NCI-H1417 treated with DMSO at 0.1 percent for 48 hours (cell line): ENCODE measurements around the gene WFDC1.
"Not testable (repeated sequence)": the region's sequence is repeated elsewhere in the genome, so short reads cannot be mapped to it uniquely, and the experiment has no call there.

Experiments
- DNase-seq: peaks from one replicate; lab custom pipeline; 2025; lab: John Stamatoyannopoulos, UW

The WFDC1 gene

DNA sequence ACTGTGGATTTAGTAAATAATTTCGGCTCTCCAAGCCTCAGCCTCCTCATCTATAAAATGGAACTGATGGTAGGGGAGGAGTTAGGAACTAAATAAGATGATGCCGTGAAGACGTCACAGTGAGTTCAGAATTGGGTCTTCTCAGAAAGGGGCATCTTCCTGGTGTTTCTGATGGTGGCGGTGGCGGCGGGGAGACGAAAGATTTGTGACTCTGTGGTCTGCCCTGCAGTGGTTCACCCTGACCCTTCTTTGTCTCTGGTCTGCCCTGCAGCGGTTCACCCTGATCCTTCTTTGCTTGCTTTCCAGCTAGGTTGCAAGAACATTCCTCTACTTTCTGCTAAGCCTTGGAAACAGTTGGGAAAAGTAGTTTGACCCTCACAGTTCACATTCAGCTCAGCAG, 34.3 kb downstream of the WFDC1 start:
- DNase-seq, result no peak

DNA sequence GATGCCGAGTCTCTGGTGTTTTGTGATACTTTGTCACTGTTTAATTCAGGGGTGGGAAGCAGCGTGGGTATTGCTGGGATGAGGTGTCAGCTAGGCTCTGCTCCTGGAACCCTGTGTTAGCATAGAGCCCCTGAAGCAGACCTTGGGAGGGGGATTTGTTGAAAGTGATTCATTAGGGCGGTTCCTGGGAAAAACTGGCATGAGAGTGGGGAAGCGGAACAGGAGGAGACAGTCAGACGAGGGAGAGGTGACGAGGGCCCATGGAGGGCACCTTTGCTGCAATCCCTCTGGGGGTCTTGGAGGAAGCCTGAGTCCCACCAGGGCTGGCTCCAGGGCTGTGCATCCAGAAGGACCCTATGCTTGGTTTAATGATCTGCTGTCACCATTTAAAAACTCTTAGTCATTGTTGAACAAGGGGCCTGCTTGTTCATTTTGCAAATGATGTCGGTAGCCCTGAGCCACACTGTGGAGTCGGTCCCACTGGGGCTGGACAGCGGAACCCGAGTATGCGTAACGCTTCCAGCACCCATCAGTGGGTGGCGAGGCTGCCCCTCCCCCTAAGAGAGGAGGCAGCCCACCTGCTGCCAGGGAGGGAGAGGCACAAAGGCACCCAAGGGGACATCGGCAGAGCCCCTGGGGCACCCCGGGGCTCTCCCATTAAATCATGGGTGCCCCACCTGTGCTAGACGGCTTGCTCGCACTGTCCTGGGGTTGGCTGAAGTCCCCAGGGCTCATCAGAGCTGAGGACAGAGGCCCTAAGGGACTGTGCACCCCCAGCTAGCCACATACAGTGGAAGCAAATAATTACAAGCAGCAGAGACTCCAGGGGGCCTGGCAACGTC, 35.4 kb downstream of the WFDC1 start:
- no peak for DNase-seq

DNA sequence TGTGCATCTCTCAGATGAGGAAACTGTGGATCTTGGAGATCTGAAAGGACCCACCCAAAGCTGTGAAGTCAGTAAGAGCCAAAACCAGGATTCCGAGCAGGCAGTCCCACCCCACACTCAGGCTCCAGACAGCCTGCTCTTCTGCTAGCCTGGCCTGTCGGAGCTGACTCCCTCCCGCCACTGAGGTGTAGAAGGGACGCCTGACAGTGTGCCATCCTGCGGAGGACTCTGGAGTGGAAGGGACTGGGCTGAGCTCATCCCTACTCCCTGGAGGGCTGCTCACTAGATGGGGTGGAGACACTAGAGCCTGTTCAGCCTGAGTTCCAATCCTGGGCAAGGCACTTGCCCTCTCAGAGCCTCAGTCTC, 36.0 kb downstream of the WFDC1 start:
- no peak for DNase-seq

DNA sequence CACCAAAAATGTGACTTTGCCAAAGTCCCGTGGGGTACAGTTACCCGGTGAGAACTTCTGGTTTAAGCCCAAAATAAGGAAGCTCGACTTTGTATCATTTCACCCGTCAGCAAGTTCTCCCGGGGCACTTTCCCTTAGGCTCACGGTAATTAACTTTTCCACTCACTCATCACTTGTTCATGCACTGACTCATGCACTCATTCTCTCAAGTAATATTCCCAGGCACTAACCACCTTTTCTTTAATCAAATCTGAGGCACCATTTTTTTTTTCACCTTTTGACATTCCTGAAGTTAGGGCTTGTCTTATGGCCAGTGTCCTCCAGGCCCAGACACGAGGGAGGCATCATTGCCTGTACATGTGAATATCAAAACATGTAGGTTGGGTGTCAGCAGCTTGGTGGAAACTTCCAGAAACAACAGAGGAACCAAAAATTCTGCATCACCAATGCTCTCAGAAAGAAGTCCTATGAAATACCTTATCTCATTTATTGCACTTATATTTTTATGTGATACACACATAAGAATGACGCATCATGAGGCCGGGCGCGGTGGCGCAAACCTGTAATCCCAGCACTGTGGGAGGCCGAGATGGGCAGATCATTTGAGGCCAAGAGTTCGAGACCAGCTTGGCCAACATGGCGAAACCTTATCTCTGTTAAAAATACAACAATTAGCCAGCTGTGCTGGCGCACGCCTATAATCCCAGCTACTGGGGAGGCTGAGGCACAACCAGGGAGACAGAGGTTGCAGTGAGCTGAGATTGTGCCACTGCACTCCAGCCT, 37.5 kb downstream of the WFDC1 start:
- DNase-seq, result no peak

DNA sequence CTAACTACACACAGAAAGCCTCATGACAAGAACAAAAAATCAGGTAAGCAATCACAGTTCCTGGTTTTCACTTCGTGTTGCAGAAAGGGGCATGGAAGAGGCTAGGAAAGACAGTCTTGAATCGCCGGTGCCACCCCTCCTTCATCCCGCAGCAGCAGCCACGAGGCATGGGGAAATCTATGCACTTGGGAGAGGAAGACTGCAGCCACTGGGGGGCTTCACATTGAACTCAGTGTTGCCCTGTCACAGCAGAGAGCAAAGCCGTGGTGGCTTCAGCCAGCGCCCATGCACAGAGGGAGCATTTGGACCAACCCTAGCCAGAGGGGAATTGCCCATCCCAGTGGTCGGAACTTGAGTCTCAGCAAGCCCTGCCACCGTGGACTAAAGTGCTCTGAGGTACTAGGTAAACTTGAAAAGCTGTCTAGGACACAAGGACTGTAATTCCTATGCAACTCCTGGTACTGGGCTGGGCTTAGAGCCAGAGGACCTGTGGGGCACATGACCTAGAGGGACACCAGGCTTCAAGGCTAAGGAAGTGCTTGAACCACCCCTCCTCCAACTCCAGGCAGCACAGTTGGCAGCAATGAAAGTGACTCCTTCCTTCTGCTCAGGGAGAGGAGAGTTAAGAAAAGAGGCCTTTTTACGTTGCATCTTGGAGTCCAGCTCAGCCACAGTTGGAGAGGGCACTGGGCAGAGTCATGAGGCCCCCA, 38.5 kb downstream of the WFDC1 start:
- DNase-seq, result no peak

DNA sequence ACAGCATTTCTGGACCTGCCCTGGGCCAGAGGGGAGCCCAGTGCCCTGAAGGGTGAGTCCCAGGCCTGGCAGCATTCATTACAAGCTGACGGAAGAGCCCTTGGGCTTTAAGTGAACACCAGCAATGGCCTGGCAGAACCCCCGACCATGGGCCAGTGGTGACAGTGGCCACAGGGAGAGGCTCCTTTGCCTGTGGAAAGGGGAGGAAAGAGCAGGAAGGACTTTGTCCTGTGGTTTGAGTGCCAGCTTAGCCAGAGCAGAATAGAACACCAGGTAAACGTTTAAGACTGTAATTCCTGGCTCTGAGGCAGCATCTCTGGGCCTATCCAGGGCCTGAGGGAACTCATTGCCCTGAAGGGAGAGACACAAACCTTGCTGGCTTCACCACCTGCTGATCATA, 39.4 kb downstream of the WFDC1 start:
- DNase-seq, result no peak

DNA sequence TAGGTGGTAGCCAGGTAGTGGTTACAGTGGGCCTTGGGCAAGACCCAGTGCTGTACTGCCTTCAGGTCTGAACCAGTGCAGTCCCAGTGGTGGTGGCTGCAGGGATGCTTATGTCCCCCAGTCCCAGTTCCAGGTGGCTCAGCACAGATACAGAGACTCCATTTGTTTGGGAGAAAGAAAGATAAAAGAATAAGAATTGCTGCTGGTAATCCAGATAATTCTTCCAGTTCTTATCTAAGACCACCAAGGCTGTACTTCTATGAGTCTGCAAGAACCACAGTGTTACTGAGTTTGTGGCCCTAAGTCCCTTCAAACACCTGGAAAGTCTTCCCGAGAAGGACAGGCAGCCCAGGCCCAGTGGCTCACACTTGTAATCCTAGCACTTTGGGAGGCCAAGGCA, 39.8 kb downstream of the WFDC1 start:
- no peak for DNase-seq

DNA sequence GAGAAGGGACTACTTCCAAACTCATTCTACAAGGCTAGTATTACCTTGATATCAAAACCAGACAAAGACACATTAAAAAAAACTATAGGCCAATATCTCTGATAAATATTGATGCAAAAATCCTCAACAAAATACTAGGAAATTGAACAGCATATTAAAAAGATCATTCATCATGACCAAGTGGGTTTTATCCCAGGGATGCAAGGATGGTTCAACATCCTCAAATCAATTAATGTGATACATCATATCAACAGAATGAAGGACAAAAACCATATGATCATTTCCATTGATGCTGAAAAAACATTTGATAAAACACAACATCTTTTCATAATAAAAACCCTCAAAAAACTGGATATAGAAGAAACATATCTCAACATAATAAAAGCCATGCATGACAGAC, 42.6 kb downstream of the WFDC1 start:
- not testable (repeated sequence) for DNase-seq

DNA sequence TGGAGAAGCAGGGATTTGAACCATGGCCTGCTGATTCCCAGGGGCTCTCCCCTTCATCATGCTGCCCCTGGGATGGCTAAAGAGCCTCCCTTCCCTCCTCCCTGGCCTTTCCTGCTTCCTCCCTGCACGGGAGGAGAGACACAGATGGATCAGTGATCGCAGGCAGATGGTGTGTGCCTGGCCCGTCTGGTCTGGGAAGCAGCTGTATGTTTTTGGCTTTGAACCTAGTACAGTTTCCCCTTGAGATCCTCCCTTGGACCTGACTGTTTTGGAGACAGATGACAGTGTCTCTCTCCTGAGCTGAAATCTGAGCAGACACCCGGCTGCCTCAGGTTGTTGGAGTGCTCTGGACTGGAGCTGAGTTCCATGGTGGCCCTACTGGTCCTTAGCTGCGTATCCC, 44.6 kb downstream of the WFDC1 start:
- DNase-seq, result no peak

DNA sequence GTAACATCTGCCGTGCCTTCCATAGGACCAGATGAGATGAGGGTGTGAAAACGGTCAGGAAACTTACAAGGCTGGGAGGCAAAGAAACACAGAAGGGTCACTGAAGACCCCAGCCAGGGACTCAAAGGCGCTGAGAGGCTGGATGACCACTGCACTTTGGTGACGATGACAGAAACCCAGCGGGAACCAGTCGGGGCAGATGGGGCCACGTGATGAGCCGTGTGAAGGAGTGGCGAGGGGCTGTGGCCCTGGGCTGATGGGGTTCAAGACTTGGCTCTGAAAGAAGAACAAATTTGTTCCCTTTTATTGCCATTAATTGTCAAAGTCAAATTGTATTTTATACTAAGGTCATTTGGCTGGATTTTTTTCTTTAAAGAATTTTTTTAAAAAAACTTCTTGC, 45.1 kb downstream of the WFDC1 start:
- no peak for DNase-seq

DNA sequence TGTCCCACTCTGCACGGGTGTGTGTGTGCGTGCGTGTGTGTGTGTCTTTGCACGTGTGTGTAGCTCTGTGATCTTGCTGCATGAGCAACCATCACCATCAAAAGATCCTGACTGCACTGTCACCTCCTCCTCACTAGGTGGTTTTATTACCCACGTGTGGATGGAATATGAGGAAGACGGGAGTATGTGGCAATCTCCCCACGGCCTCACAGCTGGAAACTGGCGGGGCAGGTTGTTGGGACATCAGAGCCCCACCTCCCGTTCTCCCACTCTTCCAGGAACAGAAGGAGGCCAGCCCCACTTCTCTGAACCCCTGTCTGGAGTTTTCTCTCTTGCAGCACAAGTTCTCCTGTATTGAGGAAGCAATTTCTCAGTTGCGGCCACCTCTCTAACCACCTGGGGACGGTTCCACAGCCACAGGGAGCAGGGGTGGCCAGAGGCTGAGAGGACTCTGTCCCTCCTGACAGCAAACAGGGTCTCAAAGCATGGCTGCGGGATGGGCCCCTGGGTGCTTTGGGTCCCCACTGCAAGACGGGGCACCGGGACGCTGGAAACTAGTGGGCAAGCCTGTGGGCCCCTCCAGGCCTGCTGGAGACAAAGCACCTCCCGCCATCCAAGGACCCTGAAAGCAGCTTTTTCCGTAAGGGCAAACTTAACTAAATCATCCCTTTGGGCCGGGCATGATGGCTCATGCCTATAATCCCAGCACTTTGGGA, 45.8 kb downstream of the WFDC1 start:
- DNase-seq, result no peak

DNA sequence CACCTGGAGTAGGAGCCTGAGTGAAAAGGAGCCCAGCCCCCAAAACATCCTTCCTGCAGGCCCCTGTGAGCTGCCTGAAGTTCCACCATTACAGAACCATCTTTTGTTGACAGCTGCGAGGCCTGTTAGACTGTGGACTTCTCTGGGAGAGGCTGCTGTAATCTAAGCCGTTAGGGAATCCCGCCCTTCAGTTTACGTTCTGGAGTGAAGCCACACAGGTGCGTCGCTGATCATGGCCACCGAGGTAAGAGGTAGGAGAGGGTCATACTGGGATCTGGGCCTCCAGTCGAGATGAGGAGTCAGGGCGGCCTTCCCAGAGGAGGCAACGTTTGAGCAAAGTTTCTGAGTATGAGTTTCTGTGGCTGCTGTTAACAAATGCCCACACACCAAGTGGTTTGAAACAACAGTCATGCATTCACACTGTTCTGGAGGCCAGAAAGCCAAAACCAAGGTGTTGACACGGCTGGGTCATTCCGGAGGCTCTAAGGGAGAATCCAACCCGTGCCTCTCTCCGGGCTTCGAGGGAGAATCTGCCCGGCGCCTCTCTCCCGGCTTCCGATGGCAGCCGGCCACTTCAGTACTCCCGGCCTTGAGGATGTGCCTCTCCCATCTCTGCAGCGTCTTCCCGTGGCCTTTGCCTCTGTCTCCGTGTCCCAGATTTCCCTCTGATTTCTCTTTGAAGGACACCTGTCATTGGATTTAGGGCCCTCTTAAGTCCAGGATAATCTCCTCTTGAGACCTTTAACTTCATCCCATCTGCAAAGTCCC, 47.0 kb downstream of the WFDC1 start:
- no peak for DNase-seq

DNA sequence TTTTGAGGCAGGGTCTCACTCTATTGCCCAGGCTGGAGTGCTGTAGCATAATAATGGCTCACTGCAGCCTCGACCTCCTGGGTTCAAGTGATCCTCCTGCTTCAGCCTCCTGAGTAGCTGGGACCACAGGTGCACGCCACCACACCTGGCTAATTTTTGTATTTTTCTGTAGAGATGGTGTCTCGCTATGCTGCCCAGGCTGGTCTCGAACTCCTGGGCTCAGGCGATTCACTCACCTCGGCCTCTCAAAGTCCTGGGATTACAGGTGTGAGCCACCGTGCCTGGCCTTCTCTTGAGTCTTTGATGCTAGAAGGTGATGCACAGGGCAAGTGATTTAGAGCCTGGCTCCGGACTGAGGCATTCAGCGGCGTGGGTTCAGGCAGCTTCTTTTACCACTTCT, 49.1 kb downstream of the WFDC1 start:
- not testable (repeated sequence) for DNase-seq

DNA sequence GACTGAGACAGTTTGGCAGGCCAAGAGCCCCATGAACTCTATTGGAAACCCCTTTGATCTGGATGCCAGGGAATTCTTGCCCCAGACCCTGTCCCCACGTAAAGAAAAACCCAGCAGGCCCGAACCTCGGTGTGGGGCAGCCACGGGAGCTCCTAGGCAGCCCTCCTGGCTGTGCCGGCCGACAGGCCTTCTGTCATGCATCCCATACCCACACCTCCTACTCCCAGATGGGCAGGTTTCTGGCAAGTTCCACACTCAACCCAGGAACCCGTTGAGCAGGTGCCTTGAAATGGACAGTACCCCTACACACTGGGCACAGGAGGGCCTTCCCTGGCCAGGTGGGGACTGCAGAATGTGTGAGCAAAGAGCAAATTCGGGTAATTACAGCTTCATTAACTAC, 50.1 kb downstream of the WFDC1 start:
- no peak for DNase-seq

DNA sequence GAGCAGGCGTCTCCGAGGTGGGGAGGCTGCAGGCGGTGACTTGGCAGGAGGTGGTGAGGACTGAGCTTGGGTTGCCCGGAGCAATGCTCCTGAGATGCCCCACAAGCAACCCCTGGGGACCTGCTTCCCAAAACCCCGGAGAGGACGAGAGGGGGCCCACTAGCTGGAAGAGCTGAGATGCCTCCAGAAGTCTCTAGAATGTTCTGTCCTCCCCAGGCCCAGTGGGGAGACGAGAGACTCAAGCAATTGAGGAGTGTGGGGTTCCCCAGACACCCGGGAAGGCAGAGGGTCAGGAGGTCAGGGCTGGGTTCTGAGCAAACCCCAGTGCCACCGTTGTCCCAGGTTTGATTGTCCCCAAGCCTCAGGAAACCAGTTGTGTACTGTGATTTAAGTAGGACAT, 52.5 kb downstream of the WFDC1 start:
- no peak for DNase-seq

DNA sequence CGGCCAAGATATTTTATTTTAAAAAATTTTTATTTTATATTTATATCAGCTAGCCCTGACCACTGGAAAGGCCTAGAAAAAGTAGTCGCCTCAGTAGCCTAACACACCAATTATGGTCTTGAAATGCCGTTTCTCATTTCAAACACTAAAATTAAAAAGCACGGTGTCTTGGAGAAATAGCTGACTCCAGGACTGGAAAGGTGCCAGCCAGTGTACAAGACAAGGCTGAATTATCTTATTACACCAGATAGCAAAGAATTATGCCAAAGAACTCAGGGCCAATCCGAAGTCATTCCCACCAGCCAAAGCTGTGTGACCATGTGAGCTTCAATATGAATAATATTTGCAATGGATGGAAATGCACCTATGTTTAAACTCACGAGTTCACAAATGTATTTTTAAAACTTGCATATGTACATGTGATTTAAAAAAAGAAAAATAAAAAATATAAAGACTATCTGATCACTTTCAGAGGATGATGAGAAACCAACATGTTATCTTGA, 53.8 kb downstream of the WFDC1 start:
- DNase-seq, result no peak

DNA sequence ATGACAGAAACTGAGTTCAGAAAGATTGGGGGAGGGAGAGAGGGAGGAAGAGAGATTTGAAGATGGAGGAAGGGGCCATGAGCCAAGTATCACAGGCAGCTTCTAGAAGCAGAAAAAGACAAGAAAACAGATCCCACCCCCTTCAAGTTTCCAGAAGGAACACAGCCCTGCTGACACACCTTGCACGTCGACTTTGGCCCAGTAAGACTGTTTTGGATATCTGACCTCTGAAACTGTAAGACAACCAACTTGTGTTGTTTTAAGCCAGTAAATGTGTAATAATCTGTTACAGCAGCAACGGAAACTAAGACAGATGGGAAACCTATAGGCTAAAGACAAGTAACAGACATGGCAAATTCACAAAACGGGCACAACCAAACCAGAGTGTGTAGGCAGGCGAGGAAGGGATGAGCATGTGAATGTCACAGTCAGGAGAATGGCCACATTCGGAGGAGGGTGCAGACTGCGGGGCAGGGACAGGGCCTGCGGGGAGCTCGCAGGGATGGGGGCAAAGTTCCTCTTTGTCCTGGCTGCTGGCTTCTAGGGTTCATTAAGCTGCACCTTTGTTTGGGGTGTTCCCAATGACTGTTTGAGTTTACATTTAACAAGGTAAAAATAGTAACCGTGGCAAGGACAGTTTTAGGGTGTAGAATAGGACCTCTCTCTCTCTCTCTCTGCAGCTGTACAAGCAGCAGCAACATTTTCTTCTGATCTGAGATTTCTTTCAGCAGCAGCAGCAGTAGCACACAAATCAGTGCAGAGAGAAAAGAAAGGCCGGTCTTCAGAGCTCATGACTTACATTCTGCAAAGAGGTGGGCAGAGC, 55.4 kb downstream of the WFDC1 start:
- DNase-seq, result no peak

DNA sequence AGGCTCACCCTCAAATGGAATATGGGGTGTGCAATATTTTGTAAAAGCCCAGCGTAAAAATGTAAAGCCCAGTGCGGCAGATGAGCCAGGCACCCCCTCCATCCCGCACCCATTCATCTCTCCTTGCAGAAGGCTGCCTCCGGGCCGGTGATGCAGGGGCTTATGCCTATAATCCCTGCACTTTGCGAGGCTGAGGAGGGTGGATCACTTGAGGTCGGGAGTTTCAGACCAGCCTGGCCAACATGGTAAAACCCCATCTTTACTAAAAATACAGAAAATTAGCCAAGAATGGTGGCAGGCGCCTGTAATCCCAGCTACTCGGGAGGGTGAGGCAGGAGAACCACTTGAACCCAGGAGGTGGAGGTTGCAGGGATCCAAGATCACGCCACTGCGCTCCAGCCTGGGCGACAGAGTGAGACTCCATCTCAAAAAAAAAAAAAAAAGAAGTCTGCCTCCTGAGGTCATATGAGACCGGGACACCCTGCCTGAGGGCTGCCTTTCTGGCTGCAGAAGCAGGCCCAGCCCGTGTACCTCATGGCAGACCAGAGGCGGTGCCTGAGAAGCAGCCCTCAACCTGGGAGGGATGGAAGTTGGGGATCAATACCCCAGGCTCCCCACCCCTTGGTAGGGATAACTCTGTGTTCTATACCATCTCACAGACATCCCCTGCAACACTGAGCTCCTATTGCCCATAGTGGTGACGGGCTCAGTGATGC, 56.2 kb downstream of the WFDC1 start:
- no peak for DNase-seq

DNA sequence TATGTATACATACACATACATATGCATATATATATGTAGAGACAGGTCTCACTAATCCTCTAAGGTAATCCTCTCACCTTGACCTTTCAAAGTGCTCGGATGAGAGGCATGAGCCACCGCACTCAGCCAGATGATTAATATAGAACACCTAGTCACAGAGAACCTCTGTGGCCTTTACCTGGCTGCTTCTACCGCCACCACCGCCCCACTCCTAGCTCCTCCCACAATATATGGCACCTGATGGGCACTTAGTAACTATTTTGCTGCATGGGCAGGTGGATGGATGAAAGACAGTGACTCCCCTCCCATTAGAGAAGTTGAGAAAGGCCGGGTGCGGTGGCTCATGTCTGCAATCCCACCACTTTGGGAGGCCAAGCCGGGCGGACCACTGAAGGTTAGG, 57.0 kb downstream of the WFDC1 start:
- DNase-seq, result no peak

DNA sequence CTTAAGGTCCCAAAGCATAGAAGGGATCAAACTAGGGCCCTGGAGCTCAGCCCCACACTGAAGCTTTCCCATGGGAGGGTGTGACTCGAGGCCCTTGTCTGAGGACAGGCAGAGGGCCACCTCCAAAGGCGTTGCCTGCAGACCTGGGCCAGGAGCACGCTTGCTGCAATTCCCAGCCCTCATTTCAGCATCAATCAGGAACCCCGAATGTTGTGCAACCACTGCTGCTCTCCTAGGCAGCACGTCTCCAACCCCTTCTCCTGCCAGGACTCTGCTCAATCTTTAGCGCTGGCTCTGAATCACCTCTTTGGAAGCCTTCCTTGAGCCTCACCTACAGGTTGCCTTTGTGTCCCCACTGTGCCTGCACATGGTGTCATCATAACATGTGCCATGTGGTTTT, 59.6 kb downstream of the WFDC1 start:
- DNase-seq, result no peak
